ENCODE results near the gene STARD10.

DNA sequence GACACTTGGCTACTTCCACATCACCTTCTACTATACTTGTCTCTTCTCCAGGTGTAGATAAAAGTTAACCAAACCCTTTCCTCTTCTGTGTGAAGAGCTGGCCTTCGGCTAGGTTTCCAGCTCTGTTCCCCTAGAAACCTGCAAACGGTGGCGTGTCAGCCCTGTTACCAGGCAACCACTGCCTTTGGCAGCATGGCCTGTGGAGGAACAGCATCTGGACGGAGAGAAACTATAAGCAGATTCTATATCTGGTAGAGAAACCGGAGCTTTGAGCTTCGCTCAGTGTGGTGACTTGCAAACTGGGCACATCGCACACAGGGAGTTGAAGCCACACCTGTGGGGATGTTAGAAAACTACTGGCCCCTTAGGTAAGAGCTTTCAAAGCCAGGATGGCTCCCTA lies 77.6 kb downstream of the STARD10 start:
- TF ChIP-seq, protein P1, sequence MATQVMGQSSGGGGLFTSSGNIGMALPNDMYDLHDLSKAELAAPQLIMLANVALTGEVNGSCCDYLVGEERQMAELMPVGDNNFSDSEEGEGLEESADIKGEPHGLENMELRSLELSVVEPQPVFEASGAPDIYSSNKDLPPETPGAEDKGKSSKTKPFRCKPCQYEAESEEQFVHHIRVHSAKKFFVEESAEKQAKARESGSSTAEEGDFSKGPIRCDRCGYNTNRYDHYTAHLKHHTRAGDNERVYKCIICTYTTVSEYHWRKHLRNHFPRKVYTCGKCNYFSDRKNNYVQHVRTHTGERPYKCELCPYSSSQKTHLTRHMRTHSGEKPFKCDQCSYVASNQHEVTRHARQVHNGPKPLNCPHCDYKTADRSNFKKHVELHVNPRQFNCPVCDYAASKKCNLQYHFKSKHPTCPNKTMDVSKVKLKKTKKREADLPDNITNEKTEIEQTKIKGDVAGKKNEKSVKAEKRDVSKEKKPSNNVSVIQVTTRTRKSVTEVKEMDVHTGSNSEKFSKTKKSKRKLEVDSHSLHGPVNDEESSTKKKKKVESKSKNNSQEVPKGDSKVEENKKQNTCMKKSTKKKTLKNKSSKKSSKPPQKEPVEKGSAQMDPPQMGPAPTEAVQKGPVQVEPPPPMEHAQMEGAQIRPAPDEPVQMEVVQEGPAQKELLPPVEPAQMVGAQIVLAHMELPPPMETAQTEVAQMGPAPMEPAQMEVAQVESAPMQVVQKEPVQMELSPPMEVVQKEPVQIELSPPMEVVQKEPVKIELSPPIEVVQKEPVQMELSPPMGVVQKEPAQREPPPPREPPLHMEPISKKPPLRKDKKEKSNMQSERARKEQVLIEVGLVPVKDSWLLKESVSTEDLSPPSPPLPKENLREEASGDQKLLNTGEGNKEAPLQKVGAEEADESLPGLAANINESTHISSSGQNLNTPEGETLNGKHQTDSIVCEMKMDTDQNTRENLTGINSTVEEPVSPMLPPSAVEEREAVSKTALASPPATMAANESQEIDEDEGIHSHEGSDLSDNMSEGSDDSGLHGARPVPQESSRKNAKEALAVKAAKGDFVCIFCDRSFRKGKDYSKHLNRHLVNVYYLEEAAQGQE (IDR thresholded peaks at IDR 0.05; ENCODE audit: insufficient read depth in 1 of 2, low read depth in 2 of 2, low read length in 2 of 2), result no peak
- TF ChIP-seq SIN3A (IDR thresholded peaks at IDR 0.05; ENCODE audit: borderline replicate concordance, insufficient read depth, low read length) (no peak), TAF1 (IDR thresholded peaks at IDR 0.05; ENCODE audit: borderline replicate concordance, insufficient read depth, low read length) (no peak), POLR2AphosphoS5 (IDR thresholded peaks at IDR 0.05; ENCODE audit: low read depth, low read length) (no peak), FOXP2 (optimal IDR thresholded peaks at IDR 0.05; ENCODE audit: borderline replicate concordance, extremely low read depth, extremely low read length, insufficient read depth) (no peak)

Measured in PFSK-1 (cell line).